ENCODE data around the gene UBR3. TPM values are rescaled to one million over a fixed set of nuclear protein-coding genes. Genes with fewer than 3 reads are reported as not detected.

Gene UBR3
- total RNA-seq, 1 donor from 2014 or later, result 35.6 TPM

- Mint-ChIP-seq H3K4me1 (peaks cover 6% of the 10 kb centered on the region), H3K27ac (no peak overlapping the region), H3K27me3 (no peaks in the 10 kb centered on the region), H3K9me3 (peaks cover 11% of the 10 kb centered on the region), H3K4me3 (no peak overlapping the region), H3K36me3 (ENCODE audit: low read depth) (peaks cover 65% of the 10 kb centered on the region)
- ChIA-PET CTCF (interaction anchor here (0.6 kb wide), 1 partner anchor 337 kb away, joined by 3 read pairs; no protein-coding TSS in a partner anchor), POLR2A (no interaction called here)
- TF ChIP-seq, protein P1, sequence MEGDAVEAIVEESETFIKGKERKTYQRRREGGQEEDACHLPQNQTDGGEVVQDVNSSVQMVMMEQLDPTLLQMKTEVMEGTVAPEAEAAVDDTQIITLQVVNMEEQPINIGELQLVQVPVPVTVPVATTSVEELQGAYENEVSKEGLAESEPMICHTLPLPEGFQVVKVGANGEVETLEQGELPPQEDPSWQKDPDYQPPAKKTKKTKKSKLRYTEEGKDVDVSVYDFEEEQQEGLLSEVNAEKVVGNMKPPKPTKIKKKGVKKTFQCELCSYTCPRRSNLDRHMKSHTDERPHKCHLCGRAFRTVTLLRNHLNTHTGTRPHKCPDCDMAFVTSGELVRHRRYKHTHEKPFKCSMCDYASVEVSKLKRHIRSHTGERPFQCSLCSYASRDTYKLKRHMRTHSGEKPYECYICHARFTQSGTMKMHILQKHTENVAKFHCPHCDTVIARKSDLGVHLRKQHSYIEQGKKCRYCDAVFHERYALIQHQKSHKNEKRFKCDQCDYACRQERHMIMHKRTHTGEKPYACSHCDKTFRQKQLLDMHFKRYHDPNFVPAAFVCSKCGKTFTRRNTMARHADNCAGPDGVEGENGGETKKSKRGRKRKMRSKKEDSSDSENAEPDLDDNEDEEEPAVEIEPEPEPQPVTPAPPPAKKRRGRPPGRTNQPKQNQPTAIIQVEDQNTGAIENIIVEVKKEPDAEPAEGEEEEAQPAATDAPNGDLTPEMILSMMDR (IDR thresholded peaks at IDR 0.05), result no peak
- intact Hi-C loops (cut with micrococcal nuclease), result no loop called here
- DNase-seq (no peak), ATAC-seq (ENCODE audit: low read depth) (no peak)
These were observed 246.0 kb downstream of the UBR3 start for GRCh38 chr2:170073288-170073687.

- Mint-ChIP-seq H3K4me1 (peaks cover 6% of the 10 kb centered on the region), H3K27ac (no peak overlapping the region), H3K27me3 (no peaks in the 10 kb centered on the region), H3K4me3 (no peak overlapping the region), H3K9me3 (peaks cover 4% of the 10 kb centered on the region), H3K36me3 (ENCODE audit: low read depth) (peaks cover 48% of the 10 kb centered on the region)
- ChIA-PET CTCF (no interaction called here), POLR2A (interaction anchor here (0.5 kb wide), 1 partner anchor 146 kb away, joined by 4 read pairs; no protein-coding TSS in a partner anchor)
- TF ChIP-seq, protein P1 (IDR thresholded peaks at IDR 0.05), result no peak
- DNase-seq, result no peak
- intact Hi-C loops (cut with micrococcal nuclease), result no loop called here
- no peak for ATAC-seq (ENCODE audit: low read depth)
These were observed 248.9 kb downstream of the UBR3 start for GRCh38 chr2:170076189-170076588.

GRCh38 chr2:170077830-170078569 is 250.7 kb downstream of the UBR3 start:
- Mint-ChIP-seq H3K4me3 (no peak overlapping the region), H3K9me3 (no peaks in the 10 kb centered on the region), H3K27ac (no peak overlapping the region), H3K27me3 (no peaks in the 10 kb centered on the region), H3K36me3 (ENCODE audit: low read depth) (peaks cover 49% of the 10 kb centered on the region), H3K4me1 (peaks cover 6% of the 10 kb centered on the region)
- ChIA-PET CTCF (no interaction called here), POLR2A (no interaction called here)
- TF ChIP-seq, protein P1 (IDR thresholded peaks at IDR 0.05), result no peak
- DNase-seq (no peak), ATAC-seq (ENCODE audit: low read depth) (no peak)
- intact Hi-C loops (cut with micrococcal nuclease), result no loop called here

- ATAC-seq (ENCODE audit: low read depth) (no peak), DNase-seq (no peak)
- Mint-ChIP-seq H3K4me1 (no peaks in the 10 kb centered on the region), H3K27me3 (no peaks in the 10 kb centered on the region), H3K4me3 (no peak overlapping the region), H3K9me3 (no peaks in the 10 kb centered on the region), H3K36me3 (ENCODE audit: low read depth) (peaks cover 15% of the 10 kb centered on the region), H3K27ac (no peak overlapping the region)
- TF ChIP-seq, protein P1 (IDR thresholded peaks at IDR 0.05), result no peak
- ChIA-PET POLR2A (no interaction called here), CTCF (no interaction called here)
- intact Hi-C loops (cut with micrococcal nuclease), result no loop called here
These were observed 257.7 kb downstream of the UBR3 start for GRCh38 chr2:170084820-170085491.

GRCh38 chr2:170086117-170086688 is 258.9 kb downstream of the UBR3 start:
- ChIA-PET POLR2A (interaction anchor here (0.6 kb wide), 1 partner anchor 53 kb away, joined by 6 read pairs; no protein-coding TSS in a partner anchor), CTCF (no interaction called here)
- ATAC-seq (ENCODE audit: low read depth) (no peak), DNase-seq (no peak)
- no peaks in the 10 kb centered on the region for H3K4me1 Mint-ChIP-seq
- H3K27ac Mint-ChIP-seq, result no peak overlapping the region
- no peaks in the 10 kb centered on the region for H3K9me3 Mint-ChIP-seq
- peaks cover 12% of the 10 kb centered on the region for H3K36me3 Mint-ChIP-seq (ENCODE audit: low read depth)
- no peaks in the 10 kb centered on the region for H3K27me3 Mint-ChIP-seq
- intact Hi-C loops (cut with micrococcal nuclease), result no loop called here
- no peak overlapping the region for H3K4me3 Mint-ChIP-seq
- TF ChIP-seq, protein P1 (IDR thresholded peaks at IDR 0.05), result no peak

Measured in activated B cell treated with CpG ODN at 0.5 μM for 24 hours (primary cell).